HL-60 (cell line): ENCODE measurements around the gene IL17B.

Source experiments
- DNase-seq, 2 experiments: peaks; one replicate each; pipeline ENCODE4 v3.0.0-alpha.2; 2010 to 2020; ENCODE audit warnings: low read depth in 1 of 2, low spot score in 1 of 2
- H3K27ac ChIP-seq: fragments of 250-450 bp; sonication (Bioruptor Pico); replicated peaks from 2 replicates; pipeline ENCODE4 v1.5.1; 2020; ENCODE audit warnings: mild to moderate bottlenecking, moderate library complexity
- H3K27me3 ChIP-seq: fragments of 250-450 bp; sonication (Bioruptor Pico); 2 replicates; pipeline ENCODE4 v1.5.1; 2021; ENCODE audit warnings: mild to moderate bottlenecking, moderate library complexity; ENCODE audit not compliant: insufficient read depth, poor library complexity, severe bottlenecking
- H3K4me3 ChIP-seq: replicated peaks from 2 replicates; pipeline ENCODE4 v1.5.1; 2011; ENCODE audit warnings: mild to moderate bottlenecking, control low read depth, low read length; ENCODE audit not compliant: insufficient read depth
- CTCF ChIP-seq: IDR thresholded peaks from one replicate; pipeline ENCODE4 v1.5.1; 2011; ENCODE audit warnings: low read length, control low read depth, inconsistent platforms; ENCODE audit not compliant: insufficient read depth
- GABPA ChIP-seq: IDR thresholded peaks from 2 replicates; pipeline ENCODE4 v1.6.1; 2012; ENCODE audit warnings: low read depth
- POLR2AphosphoS5 ChIP-seq: IDR thresholded peaks from 2 replicates; pipeline ENCODE4 v1.6.1; 2012; ENCODE audit warnings: low read depth
- REST ChIP-seq: IDR thresholded peaks from 2 replicates; pipeline ENCODE4 v1.6.1; 2012; ENCODE audit warnings: low read depth; ENCODE audit not compliant: insufficient replicate concordance
- SPI1 ChIP-seq: IDR thresholded peaks from 2 replicates; pipeline ENCODE4 v1.6.1; 2012; ENCODE audit warnings: low read depth, mild to moderate bottlenecking, borderline replicate concordance

Gene IL17B

GRCh38 chr5:149376711-149377447, 2.2 kb downstream of the IL17B start:
- no peak overlapping the region for H3K27ac ChIP-seq
- TF ChIP-seq POLR2AphosphoS5 (no peak), SPI1 (no peak), GABPA (no peak), CTCF (no peak), REST (no peak)
- H3K4me3 ChIP-seq = no peak overlapping the region
- H3K27me3 ChIP-seq = no peaks in the 10 kb centered on the region
- no peak for DNase-seq

- TF ChIP-seq REST = no peak
- no peak for TF ChIP-seq POLR2AphosphoS5
- TF ChIP-seq GABPA = no peak
- H3K4me3 ChIP-seq = no peak overlapping the region
- no peaks in the 10 kb centered on the region for H3K27me3 ChIP-seq
- no peak overlapping the region for H3K27ac ChIP-seq
- DNase-seq = no peak
Observed at GRCh38 chr5:149376104-149376503, 3.0 kb downstream of the IL17B start.

DNA sequence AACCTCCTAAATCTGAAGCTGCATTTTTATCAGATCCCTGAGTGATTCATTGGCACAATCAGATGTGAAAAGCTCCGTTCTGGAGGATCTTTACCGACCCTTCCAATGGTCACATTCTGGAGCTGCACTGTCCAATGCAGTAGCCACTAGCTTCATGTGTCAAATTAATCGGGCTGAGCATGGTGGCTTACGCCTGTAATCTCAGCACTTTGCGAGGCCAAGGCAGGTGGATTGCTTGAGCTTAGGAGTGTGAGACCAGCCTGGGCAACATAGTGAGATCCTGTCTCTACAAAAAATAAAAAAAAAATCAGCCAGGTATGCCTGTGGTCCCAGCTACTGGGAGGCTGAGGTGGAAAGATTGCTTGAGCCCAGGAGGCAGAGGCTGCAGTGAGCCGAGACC, 3.7 kb downstream of the IL17B start:
- no peak for TF ChIP-seq REST
- TF ChIP-seq POLR2AphosphoS5 = no peak
- TF ChIP-seq GABPA = no peak
- no peak for TF ChIP-seq CTCF
- TF ChIP-seq SPI1 = no peak
- DNase-seq = no peak
- Histone ChIP-seq H3K4me3 (no peak overlapping the region), H3K27me3 (no peaks in the 10 kb centered on the region), H3K27ac (no peak overlapping the region)
